NT2/D1 (cell line): Measurements from ENCODE around the gene MAGED1.
"Not testable (repeated sequence)": the region's sequence is repeated elsewhere in the genome, so short reads cannot be mapped to it uniquely, and the experiment has no call there.

Source experiments
- DNase-seq: peaks from one replicate; pipeline ENCODE4 v3.0.0-alpha.2; 2011; ENCODE audit warnings: low read depth, low spot score
- H3K27me3 ChIP-seq: 2 replicates; pipeline ENCODE4 v1.6.0; 2011; ENCODE audit warnings: mild to moderate bottlenecking; ENCODE audit not compliant: insufficient read length, insufficient read depth
- H3K36me3 ChIP-seq: 2 replicates; pipeline ENCODE4 v1.6.1; 2011; ENCODE audit warnings: mild to moderate bottlenecking, low read length, mixed read lengths; ENCODE audit not compliant: insufficient read depth, insufficient read length
- H3K4me1 ChIP-seq: 2 replicates; pipeline ENCODE4 v1.5.1; 2011; ENCODE audit not compliant: insufficient read depth, insufficient read length
- H3K4me3 ChIP-seq: 2 replicates; pipeline ENCODE4 v1.5.1; 2011; ENCODE audit warnings: low read depth; ENCODE audit not compliant: insufficient read length
- H3K9ac ChIP-seq: 2 replicates; pipeline ENCODE4 v1.6.0; 2011; ENCODE audit warnings: low read depth; ENCODE audit not compliant: insufficient read length
- H3K9me3 ChIP-seq: 2 replicates; pipeline ENCODE4 v1.5.1; 2011; ENCODE audit warnings: mild to moderate bottlenecking, low read length; ENCODE audit not compliant: insufficient read depth
- SUZ12 ChIP-seq: IDR thresholded peaks from 2 replicates; pipeline ENCODE4 v1.6.1; 2011; ENCODE audit not compliant: insufficient read length, insufficient read depth; ENCODE audit errors: extremely low read depth
- YY1 ChIP-seq: IDR thresholded peaks from 2 replicates; pipeline ENCODE4 v1.6.1; 2011; ENCODE audit not compliant: insufficient read length, insufficient read depth
- ZNF274 ChIP-seq: IDR thresholded peaks from 2 replicates; pipeline ENCODE4 v1.6.1; 2011; ENCODE audit warnings: mild to moderate bottlenecking, low read depth, low read length

Gene MAGED1

GRCh38 chrX:51899741-51900140, 6.3 kb downstream of the MAGED1 start:
- Histone ChIP-seq H3K4me3 (no peak overlapping the region), H3K27me3 (no peaks in the 10 kb centered on the region), H3K9me3 (no peaks in the 10 kb centered on the region), H3K36me3 (peaks cover 78% of the 10 kb centered on the region), H3K9ac (no peak overlapping the region), H3K4me1 (peaks cover 3% of the 10 kb centered on the region)
- TF ChIP-seq ZNF274 (no peak), YY1 (no peak), SUZ12 (no peak)
- DNase-seq = no peak

DNA sequence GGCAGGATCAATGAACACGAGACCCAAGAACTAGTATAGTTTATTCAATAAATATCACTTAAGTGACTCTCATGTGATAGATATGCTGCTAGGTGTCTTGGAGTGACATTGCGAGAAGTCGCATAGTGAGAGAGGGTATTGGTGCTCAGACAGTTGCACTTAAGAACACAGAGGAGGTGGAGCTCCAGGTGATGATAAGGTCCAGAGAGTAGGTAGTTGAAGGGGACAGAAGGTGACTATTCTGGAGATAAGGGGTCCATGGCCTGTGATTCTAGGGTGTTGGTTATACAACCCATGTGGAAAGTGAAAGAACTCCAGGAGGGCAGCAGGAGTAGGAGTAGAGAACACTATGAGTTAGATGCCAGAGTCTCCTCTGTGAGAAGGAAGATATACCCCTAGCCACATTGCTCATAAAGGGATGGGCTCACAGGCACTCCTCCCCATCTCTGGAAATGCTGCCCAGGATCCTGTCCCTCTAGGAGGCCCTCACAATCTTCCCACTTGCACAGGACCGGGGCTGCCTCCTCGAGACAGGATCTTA, 9.2 kb downstream of the MAGED1 start:
- no peak for TF ChIP-seq SUZ12
- TF ChIP-seq YY1 = no peak
- TF ChIP-seq ZNF274 = no peak
- Histone ChIP-seq H3K9me3 (no peaks in the 10 kb centered on the region), H3K27me3 (no peaks in the 10 kb centered on the region), H3K9ac (no peak overlapping the region), H3K36me3 (peaks cover 50% of the 10 kb centered on the region), H3K4me3 (no peak overlapping the region), H3K4me1 (no peaks in the 10 kb centered on the region)
- no peak for DNase-seq

DNA sequence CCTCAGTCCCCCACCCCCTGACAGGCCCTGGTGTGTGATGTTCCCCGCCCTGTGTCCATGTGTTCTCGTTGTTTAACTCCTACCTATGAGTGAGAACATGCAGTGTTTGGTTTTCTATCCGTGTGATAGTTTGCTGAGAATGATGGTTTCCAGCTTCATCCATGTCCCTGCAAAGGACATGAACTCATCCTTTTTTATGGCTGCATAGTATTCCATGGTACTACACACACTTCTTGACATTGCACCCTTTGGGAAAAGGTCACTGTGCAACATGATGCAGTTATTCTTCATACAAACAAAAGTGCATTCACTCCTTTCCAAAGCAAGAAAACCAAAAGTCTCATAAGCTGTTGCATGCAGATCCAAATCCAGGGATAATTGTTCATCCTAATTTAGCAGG, 11.7 kb downstream of the MAGED1 start:
- not testable (repeated sequence) for H3K9ac ChIP-seq, H3K27me3 ChIP-seq, H3K9me3 ChIP-seq, DNase-seq, H3K4me1 ChIP-seq, H3K4me3 ChIP-seq
- H3K36me3 ChIP-seq = peaks cover 29% of the 10 kb centered on the region

DNA sequence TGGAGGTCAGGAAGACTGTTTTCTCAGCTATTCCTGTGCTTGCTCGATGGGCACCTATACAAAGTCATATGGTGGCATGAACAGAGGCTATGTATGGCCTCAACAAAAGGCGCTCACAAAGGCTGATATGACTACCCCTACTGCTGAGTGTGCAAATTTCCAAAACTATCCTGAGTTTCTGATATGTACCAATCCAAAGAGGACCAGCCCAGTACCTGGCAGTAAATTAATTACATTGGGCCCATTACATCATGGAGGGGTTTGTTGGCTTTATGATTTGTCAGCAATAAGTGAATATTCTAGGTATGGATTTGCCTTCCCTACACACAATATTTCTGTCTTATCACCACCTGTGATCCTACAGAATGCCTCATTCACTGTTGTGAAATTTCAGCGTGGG, 12.3 kb downstream of the MAGED1 start:
- H3K4me3 ChIP-seq = no peak overlapping the region
- TF ChIP-seq ZNF274 = no peak
- TF ChIP-seq YY1 = no peak
- no peak for TF ChIP-seq SUZ12
- no peak for DNase-seq
- H3K27me3 ChIP-seq = no peaks in the 10 kb centered on the region
- no peaks in the 10 kb centered on the region for H3K4me1 ChIP-seq
- peaks cover 27% of the 10 kb centered on the region for H3K36me3 ChIP-seq
- H3K9ac ChIP-seq = no peak overlapping the region
- H3K9me3 ChIP-seq = no peaks in the 10 kb centered on the region

DNA sequence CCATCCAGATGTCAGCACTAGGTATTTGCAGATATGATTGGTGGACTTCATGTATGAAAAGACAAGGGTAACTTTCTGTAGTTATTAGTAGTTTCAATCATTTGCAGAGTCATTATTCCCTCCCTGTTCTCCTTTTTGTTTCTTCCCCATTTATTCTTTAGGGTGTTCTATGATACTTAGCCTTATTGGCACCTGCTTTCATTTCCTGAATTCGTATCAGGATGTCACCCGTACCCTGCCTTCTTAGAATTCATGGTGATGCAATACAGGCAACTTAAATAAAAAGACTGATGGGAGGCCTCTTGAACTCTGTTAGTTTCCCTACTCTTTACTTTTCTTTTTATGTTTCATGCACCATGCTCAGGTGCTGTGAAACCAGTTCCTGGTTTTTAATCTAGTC, 24.2 kb downstream of the MAGED1 start:
- no peaks in the 10 kb centered on the region for H3K9me3 ChIP-seq
- TF ChIP-seq ZNF274 = no peak
- no peak for TF ChIP-seq SUZ12
- TF ChIP-seq YY1 = no peak
- no peaks in the 10 kb centered on the region for H3K27me3 ChIP-seq
- no peaks in the 10 kb centered on the region for H3K36me3 ChIP-seq
- no peak for DNase-seq
- H3K9ac ChIP-seq = no peak overlapping the region
- H3K4me1 ChIP-seq = no peaks in the 10 kb centered on the region
- H3K4me3 ChIP-seq = no peak overlapping the region

- no peaks in the 10 kb centered on the region for H3K27me3 ChIP-seq
- peak; percentile 30 for DNase-seq
- no peak overlapping the region for H3K9ac ChIP-seq
- H3K4me3 ChIP-seq = no peak overlapping the region
- H3K9me3 ChIP-seq = no peaks in the 10 kb centered on the region
- no peaks in the 10 kb centered on the region for H3K4me1 ChIP-seq
- no peaks in the 10 kb centered on the region for H3K36me3 ChIP-seq
- TF ChIP-seq ZNF274 (no peak), SUZ12 (no peak), YY1 (no peak)
These were observed 29.1 kb downstream of the MAGED1 start for GRCh38 chrX:51922561-51922960.

DNA sequence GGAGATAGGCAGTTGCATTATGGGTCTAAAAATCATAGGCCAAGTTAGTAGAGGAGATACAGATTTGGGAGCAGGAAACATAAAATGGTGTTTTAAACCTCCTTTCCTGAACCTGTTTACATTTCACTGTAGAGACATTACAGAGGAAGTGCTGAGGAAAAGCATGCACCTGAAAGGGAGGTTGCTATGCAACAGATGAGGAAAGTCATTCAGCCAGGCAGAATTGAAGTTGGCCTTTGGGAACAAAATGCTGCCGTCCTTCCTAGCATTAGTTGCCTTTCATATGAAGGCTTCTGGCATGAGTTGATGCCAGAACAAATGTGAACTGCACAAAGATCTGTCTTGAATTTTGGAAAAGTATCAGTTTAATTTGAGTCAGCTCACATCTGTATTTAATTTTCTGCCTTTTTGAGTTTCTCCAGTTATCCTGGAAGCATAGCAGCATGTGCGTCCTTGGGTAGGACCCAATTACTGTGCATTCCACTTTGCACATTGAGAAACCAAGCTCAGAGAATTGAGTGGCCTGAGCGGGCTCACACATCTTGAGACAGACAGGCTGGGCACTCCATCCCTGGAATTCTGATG, 38.2 kb downstream of the MAGED1 start:
- Histone ChIP-seq H3K9me3 (no peaks in the 10 kb centered on the region), H3K27me3 (no peaks in the 10 kb centered on the region), H3K36me3 (no peaks in the 10 kb centered on the region), H3K4me1 (no peaks in the 10 kb centered on the region), H3K9ac (no peak overlapping the region), H3K4me3 (no peak overlapping the region)
- no peak for DNase-seq
- no peak for TF ChIP-seq YY1
- TF ChIP-seq SUZ12 = no peak
- no peak for TF ChIP-seq ZNF274
